ENCODE results near the gene RBM33. TPM values are rescaled to one million over a fixed set of nuclear protein-coding genes. Genes with fewer than 3 reads are reported as not detected.
A peak's percentile ranks its signal among the peaks of the same experiment; 100 is the strongest.

Gene RBM33
- total RNA-seq, 2 experiments from 2014 or later, result 82.7 to 84.8 TPM

DNA sequence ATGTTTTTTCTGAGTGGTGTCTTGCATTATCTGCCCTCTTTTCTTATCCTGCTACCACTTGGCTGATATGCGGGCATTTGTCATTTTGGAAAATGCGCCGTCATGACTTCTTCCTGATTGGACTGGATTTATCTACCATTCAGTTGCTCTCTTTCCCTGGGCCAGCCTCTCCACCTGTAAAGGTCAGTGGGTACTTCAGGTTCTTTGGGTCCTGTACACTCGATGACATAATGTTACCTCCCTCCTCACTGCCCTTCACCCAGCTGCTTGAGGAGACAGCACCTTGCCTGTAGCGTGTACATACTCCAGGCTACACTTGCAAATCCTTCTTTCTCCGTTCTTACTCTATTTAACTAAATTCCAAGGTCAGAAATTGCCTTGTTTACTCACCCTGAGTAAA, 83.7 kb downstream of the RBM33 start:
- Mint-ChIP-seq H3K27ac (no peak overlapping the region), H3K36me3 (ENCODE audit: low read depth) (peaks cover 42% of the 10 kb centered on the region), H3K4me1 (peaks cover 34% of the 10 kb centered on the region), H3K9me3 (no peaks in the 10 kb centered on the region), H3K4me3 (no peak overlapping the region), H3K27me3 (no peaks in the 10 kb centered on the region)
- no peak for DNase-seq
- ChIA-PET CTCF (no interaction called here), POLR2A (interaction anchor here (0.7 kb wide), 1 partner anchor 435 kb away, joined by 4 read pairs; no protein-coding TSS in a partner anchor)

DNA sequence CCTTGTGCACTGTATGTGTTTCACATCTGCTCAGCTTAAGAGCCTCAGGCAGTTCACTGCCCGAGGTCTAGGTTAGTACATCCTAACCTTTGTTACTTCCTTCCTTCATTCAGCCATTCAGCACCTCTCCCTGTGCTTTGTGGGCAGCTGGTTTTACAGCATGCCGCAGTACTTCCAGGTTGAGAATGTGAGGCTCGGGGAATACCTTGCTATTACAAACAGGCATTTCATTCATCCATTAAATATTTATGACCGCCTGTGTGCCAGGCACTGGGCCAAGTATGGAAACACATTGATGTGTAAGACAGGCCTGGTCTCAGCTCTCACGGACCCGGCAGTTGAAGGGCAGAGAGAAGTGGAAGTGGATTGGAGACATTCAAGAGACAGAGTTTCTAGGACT, 85.4 kb downstream of the RBM33 start:
- Mint-ChIP-seq H3K4me3 (no peak overlapping the region), H3K36me3 (ENCODE audit: low read depth) (peaks cover 41% of the 10 kb centered on the region), H3K4me1 (peaks cover 45% of the 10 kb centered on the region), H3K27me3 (no peaks in the 10 kb centered on the region), H3K27ac (no peak overlapping the region), H3K9me3 (no peaks in the 10 kb centered on the region)
- POLR2A ChIA-PET, result no interaction called here
- DNase-seq, result no peak
- CTCF ChIA-PET, result interaction anchor here (1.8 to 4.0 kb wide), 2 partner anchors 15 to 131 kb away, joined by 5 to 13 read pairs; no protein-coding TSS in a partner anchor

DNA sequence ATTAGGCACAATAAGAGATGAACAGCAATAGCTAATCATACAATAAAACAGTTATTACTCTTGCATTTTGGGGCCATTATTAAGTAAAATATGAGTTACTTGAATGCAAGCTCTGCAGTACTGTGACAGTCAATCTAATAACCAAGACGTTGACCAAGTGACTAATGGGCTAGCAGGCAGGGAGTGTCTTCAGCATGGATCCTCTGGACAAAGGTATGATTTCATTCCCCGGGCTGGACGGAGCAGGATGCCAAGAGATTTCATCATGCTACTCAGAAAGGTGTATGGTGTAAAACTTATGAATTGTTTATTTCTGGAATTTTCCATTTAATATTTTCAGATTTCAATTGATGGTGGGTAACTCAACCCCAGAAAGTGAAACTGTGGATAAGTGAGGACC, 86.9 kb downstream of the RBM33 start:
- Mint-ChIP-seq H3K4me3 (no peak overlapping the region), H3K36me3 (ENCODE audit: low read depth) (peaks cover 39% of the 10 kb centered on the region), H3K27ac (peak overlapping the region; percentile 44), H3K9me3 (no peaks in the 10 kb centered on the region), H3K4me1 (peaks cover 41% of the 10 kb centered on the region), H3K27me3 (no peaks in the 10 kb centered on the region)
- no peak for DNase-seq
- ChIA-PET POLR2A (no interaction called here), CTCF (interaction anchor here (1.0 to 4.0 kb wide), 3 partner anchors 16 to 133 kb away, joined by 3 to 13 read pairs (median 5); no protein-coding TSS in a partner anchor)

DNA sequence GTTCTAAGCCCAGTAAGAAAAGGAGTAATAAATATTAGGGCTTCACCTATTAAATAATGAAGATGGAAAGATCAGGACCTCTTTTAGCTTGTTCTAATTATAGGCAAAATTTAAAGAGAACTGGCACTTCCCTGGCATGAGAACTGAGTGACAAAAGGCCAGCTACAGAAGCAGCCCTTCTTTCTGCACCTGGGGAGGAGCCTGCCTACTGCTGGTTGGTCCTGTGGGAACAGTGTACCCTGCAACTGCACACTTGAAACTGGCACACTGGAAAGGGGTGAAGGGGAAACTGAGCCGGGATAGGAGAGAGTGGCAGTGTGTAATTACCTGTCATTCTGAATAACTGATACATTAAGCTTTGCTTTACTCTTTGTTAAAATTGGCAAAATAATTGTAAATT, 87.4 kb downstream of the RBM33 start:
- peaks cover 39% of the 10 kb centered on the region for H3K36me3 Mint-ChIP-seq (ENCODE audit: low read depth)
- H3K4me1 Mint-ChIP-seq, result peaks cover 41% of the 10 kb centered on the region
- H3K4me3 Mint-ChIP-seq, result no peak overlapping the region
- DNase-seq, result no peak
- no peaks in the 10 kb centered on the region for H3K9me3 Mint-ChIP-seq
- no peak overlapping the region for H3K27ac Mint-ChIP-seq
- H3K27me3 Mint-ChIP-seq, result no peaks in the 10 kb centered on the region
- POLR2A ChIA-PET, result no interaction called here
- CTCF ChIA-PET, result interaction anchor here (0.9 to 4.0 kb wide), 4 partner anchors 14 to 133 kb away, joined by 3 to 13 read pairs (median 4); no protein-coding TSS in a partner anchor

DNA sequence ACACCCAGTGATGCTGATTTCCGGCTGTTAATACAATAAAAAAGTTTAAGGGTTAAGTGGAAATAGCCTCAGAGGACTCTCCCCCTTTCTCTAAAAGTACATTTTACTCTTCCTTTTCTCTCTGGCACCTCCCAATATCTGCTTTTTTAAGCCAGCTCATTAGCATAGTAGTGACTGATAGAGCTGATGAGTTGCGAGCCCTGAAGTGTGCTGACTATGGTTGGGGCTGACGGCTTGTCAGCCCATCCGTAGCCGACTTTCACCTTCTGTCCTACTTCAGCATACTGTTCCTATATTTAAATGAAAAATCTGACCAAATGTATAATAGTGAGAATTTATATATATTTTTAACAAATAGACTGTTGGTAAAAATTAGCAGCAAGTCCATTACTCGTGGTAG, 87.8 kb downstream of the RBM33 start:
- Mint-ChIP-seq H3K4me1 (peaks cover 44% of the 10 kb centered on the region), H3K4me3 (no peak overlapping the region), H3K9me3 (no peaks in the 10 kb centered on the region), H3K36me3 (ENCODE audit: low read depth) (peaks cover 42% of the 10 kb centered on the region), H3K27me3 (no peaks in the 10 kb centered on the region), H3K27ac (no peak overlapping the region)
- CTCF ChIA-PET, result interaction anchor here (0.6 to 4.0 kb wide), 4 partner anchors 15 to 133 kb away, joined by 3 to 13 read pairs (median 3); no protein-coding TSS in a partner anchor
- DNase-seq, result no peak
- POLR2A ChIA-PET, result no interaction called here

DNA sequence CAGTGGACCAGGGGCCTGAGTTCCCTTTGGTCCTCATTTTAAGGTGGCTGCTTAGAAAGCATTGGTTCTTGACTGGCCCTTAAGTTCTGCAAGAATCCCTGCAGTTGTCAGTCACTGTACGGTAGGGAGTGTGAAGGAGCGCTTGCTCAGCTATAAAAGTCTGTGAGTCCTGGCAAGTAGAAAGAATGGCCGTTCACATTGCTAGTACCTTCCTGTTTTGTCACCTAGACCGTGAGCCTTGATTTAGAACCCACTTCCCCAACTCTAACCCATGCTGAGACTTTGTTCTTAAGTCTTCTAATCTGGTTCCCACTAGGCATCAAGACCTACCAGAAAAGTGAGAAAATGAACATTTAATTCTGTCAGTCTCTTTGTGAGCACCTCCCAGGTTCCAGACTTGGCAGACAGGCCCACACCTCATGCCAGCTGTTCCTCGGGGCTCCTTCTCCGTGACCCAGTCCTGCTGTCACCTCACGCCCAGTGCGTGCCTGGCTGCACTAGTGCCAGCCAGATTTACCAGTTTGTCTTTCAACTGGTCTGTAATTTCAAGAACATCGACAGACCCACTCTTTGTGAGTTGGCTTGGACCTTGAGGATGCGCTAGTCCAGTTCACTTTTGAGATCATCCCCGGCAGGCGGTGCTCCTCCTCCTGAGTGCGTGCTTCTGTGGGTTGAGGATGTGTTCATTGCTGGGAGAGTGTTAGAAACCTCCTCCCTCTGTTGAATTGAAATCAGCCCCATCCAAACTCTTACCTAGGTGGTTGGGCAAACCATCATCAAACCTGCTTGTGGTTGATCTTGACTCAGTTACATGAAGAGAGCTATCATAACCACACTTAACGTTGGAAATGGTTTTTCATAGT, 89.4 kb downstream of the RBM33 start:
- no peaks in the 10 kb centered on the region for H3K9me3 Mint-ChIP-seq
- H3K27me3 Mint-ChIP-seq, result no peaks in the 10 kb centered on the region
- peak overlapping the region; percentile 63 for H3K27ac Mint-ChIP-seq
- peaks cover 47% of the 10 kb centered on the region for H3K36me3 Mint-ChIP-seq (ENCODE audit: low read depth)
- CTCF ChIA-PET, result interaction anchor here (0.8 kb wide), 1 partner anchor 26 kb away, joined by 3 read pairs; no protein-coding TSS in a partner anchor
- POLR2A ChIA-PET, result no interaction called here
- H3K4me3 Mint-ChIP-seq, result no peak overlapping the region
- no peak for DNase-seq
- H3K4me1 Mint-ChIP-seq, result peaks cover 55% of the 10 kb centered on the region

DNA sequence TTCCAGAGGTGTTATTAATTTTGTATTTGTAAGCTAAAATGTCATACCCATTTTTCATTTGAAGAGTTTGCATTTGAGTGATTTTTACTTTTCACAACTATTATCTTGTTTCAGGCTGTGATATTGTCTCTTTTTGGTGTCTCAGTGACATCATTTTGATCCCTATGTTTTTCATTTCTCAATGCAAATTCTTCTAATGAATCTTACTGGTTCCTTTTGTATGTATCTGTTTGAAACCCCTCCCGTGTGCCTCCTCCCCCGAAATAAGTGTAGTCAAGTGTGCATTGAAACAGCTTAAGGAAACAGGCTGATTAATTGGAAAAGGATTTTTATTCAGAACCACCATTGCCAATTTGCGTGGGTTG, 90.0 kb downstream of the RBM33 start:
- no peak overlapping the region for H3K27ac Mint-ChIP-seq
- H3K27me3 Mint-ChIP-seq, result no peaks in the 10 kb centered on the region
- ChIA-PET CTCF (interaction anchor here (0.8 to 1.6 kb wide), 2 partner anchors 27 to 136 kb away, joined by 3 to 7 read pairs; no protein-coding TSS in a partner anchor), POLR2A (no interaction called here)
- H3K9me3 Mint-ChIP-seq, result no peaks in the 10 kb centered on the region
- H3K4me1 Mint-ChIP-seq, result peaks cover 61% of the 10 kb centered on the region
- DNase-seq, result no peak
- no peak overlapping the region for H3K4me3 Mint-ChIP-seq
- peaks cover 49% of the 10 kb centered on the region for H3K36me3 Mint-ChIP-seq (ENCODE audit: low read depth)

DNA sequence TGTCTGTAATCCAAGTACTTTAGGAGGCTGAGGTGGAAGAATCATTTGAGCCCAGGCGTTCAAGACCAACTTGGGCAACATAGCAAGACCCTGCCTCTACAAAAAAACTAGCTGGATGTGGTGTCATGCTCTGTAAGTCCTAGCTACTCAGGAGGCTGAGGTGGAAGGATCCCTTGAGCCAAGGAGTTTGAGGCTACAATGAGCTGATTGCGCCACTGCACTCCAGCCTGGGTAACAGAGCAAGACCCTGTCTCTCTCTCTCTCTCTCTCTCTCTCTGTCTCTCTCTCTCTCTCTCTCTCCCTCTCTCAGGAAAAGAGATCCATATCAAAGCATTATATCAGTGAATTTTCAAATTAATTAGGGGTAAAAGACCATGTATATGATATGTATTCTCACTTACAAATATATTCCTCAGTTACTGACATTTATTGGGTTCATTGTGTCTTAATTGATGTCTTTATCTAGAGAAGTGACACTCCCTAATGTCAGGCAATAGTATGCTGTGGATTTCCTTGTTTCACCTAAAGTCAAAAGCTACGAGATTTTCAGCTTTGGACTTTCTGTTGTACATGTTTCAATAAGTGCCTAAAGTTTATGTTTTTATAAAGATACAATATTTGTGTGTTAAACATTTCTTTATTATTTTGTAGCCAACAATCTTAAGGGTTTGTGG, 91.1 kb downstream of the RBM33 start:
- Mint-ChIP-seq H3K36me3 (ENCODE audit: low read depth) (peaks cover 49% of the 10 kb centered on the region), H3K27ac (no peak overlapping the region), H3K4me3 (no peak overlapping the region), H3K4me1 (peaks cover 65% of the 10 kb centered on the region), H3K27me3 (no peaks in the 10 kb centered on the region), H3K9me3 (no peaks in the 10 kb centered on the region)
- CTCF ChIA-PET, result interaction anchor here (1.6 kb wide), 1 partner anchor 137 kb away, joined by 7 read pairs; no protein-coding TSS in a partner anchor
- POLR2A ChIA-PET, result no interaction called here
- no peak for DNase-seq

DNA sequence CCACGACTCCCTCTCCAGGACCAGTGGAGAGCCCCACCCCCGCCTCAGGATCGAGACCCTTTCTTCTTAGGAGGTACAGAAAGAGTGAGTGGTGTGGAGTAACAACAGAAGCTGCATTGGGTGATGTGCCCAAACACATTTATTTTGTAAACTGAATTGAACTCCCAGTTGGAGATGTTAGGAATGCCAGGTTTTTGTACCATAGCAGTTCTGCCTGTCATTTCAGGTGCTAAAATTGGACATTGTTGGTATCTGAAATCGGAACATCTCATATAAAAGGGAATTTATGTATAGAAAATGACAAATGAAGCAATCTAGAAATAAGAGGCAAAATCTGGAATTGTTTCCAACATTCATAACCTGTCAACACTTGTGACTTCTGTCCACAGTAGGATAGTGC, 93.1 kb downstream of the RBM33 start:
- Mint-ChIP-seq H3K27ac (no peak overlapping the region), H3K27me3 (no peaks in the 10 kb centered on the region), H3K9me3 (no peaks in the 10 kb centered on the region), H3K4me1 (peaks cover 66% of the 10 kb centered on the region), H3K36me3 (ENCODE audit: low read depth) (peaks cover 57% of the 10 kb centered on the region), H3K4me3 (no peak overlapping the region)
- CTCF ChIA-PET, result no interaction called here
- POLR2A ChIA-PET, result no interaction called here
- DNase-seq, result no peak

DNA sequence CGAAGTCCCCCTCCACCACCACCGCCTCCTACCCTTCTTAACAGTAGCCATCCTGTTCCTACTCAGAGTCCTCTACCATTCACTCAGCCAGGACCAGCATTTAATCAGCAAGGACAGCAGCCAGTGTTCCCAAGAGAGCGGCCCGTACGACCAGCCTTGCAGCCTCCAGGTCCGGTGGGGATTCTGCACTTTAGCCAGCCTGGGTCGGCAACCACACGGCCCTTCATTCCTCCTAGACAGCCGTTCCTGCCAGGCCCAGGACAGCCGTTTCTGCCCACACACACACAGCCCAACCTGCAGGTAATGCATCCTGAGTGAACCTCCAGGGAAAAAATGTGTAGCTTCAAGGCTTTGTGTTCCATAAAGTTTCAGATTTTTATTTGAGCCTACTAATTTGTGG, 93.6 kb downstream of the RBM33 start:
- no peak overlapping the region for H3K4me3 Mint-ChIP-seq
- POLR2A ChIA-PET, result no interaction called here
- no peaks in the 10 kb centered on the region for H3K9me3 Mint-ChIP-seq
- H3K27ac Mint-ChIP-seq, result no peak overlapping the region
- H3K36me3 Mint-ChIP-seq (ENCODE audit: low read depth), result peaks cover 59% of the 10 kb centered on the region
- no peaks in the 10 kb centered on the region for H3K27me3 Mint-ChIP-seq
- H3K4me1 Mint-ChIP-seq, result peaks cover 61% of the 10 kb centered on the region
- DNase-seq, result no peak
- CTCF ChIA-PET, result no interaction called here

DNA sequence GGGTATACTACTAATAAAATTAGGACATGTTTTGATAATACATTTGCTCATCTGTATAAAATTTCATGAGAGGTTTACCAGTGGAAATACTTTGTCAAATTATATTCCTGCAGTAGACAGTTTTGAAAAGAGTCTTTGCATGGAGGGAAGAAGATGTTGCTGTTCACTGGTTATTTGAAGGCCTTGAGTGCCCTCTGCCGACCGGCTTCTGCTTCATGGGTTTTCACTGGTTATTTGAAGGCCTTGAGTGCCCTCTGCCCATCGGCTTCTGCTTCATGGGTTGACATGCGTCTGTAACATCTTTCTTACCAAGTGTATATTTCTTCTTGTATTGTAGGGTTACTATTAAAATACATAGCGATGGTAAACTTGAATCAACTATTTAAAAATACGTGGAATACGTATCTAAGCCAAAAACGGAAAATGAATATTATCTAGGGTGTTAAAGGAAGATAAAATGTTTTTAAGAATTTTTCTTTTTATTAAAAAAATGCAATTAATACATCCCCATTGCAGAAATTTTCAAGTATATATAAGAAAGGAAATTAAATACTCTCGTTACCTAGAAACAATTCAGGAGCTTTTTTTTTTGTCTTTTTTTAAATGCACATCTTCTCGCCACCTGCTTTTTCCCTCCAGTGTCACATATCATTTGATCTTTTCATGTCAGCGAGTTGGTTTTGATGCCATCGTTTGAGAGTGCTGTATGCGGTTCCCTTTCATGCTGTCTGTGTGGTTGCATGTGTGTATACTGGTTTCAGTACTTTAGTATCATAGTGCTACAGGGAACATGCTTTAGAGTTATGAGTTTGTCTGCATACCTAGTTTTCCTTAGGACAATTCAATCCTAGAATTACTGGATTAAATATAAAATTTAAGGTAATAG, 94.4 kb downstream of the RBM33 start:
- Mint-ChIP-seq H3K4me3 (peak overlapping the region; percentile 12), H3K4me1 (peaks cover 57% of the 10 kb centered on the region), H3K27ac (peak overlapping the region; percentile 63), H3K9me3 (no peaks in the 10 kb centered on the region), H3K36me3 (ENCODE audit: low read depth) (peaks cover 59% of the 10 kb centered on the region), H3K27me3 (no peaks in the 10 kb centered on the region)
- POLR2A ChIA-PET, result no interaction called here
- peak; percentile 76 for DNase-seq
- CTCF ChIA-PET, result no interaction called here

DNA sequence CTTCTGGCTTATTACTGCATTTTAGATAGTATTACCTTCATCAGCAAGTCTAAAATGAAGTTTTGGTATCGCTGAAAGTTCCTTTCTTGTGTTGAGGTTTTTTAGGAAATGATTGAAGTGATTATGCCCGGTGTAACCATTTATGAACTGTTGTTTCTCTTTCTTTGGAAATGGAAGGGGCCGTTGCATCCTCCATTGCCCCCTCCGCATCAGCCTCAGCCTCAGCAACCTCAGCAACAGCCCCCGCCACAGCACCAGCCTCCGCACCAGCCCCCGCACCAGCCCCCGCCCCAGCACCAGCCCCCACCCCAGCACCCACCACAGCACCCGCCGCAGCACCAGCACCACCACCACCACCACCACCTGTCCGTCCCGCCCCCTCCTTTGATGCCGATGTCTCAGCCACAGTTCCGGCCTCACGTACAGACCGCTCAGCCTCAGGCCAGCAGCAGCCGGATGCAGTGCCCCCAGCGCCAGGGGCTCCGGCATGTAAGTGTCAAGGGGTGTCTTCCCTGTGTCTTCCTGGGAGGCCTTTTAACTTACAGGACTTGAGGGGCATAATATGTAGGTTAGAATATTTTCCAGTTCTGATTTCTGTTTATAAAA, 95.2 kb downstream of the RBM33 start:
- CTCF ChIA-PET, result no interaction called here
- no peaks in the 10 kb centered on the region for H3K9me3 Mint-ChIP-seq
- DNase-seq, result no peak
- H3K36me3 Mint-ChIP-seq (ENCODE audit: low read depth), result peaks cover 60% of the 10 kb centered on the region
- POLR2A ChIA-PET, result no interaction called here
- no peak overlapping the region for H3K4me3 Mint-ChIP-seq
- H3K27me3 Mint-ChIP-seq, result no peaks in the 10 kb centered on the region
- peaks cover 53% of the 10 kb centered on the region for H3K4me1 Mint-ChIP-seq
- peak overlapping the region; percentile 86 for H3K27ac Mint-ChIP-seq

Data from activated CD4-positive, alpha-beta T cell treated with anti-CD3 and anti-CD28 coated beads, Interleukin-2, amount 10 ng/mL, durations not matched to agents 7 days and 5 days (primary cell).